ENCODE results near the gene CEBPB. TPM values are rescaled to one million over a fixed set of nuclear protein-coding genes. Genes with fewer than 3 reads are reported as not detected.

Gene CEBPB
- total RNA-seq, 1 donor from 2014 or later: 33.8 TPM

- Histone ChIP-seq H3K27me3 (ENCODE audit: insufficient read depth, low read length) (no peaks in the 10 kb centered on the region), H4K20me1 (ENCODE audit: insufficient read depth, low read length) (no peaks in the 10 kb centered on the region), H3K4me1 (ENCODE audit: insufficient read depth, low read length) (peaks cover 13% of the 10 kb centered on the region), H3K4me3 (ENCODE audit: insufficient read depth, low read depth, low read length) (no peak overlapping the region), H3K36me3 (ENCODE audit: insufficient read depth, low read length) (no peaks in the 10 kb centered on the region), H3K4me2 (ENCODE audit: low read length) (no peak overlapping the region), H2AFZ (ENCODE audit: low read depth, low read length) (no peak overlapping the region), H3K79me2 (ENCODE audit: insufficient read depth, low read length) (no peaks in the 10 kb centered on the region), H3K9me3 (ENCODE audit: insufficient read depth, low read depth, low read length) (no peaks in the 10 kb centered on the region), H3K9ac (ENCODE audit: low read length) (no peak overlapping the region), H3K27ac (ENCODE audit: low read depth, low read length) (no peak overlapping the region)
- H3K27me3 Mint-ChIP-seq (ENCODE audit: low read depth, unreplicated experiment): peaks cover 23% of the 10 kb centered on the region
- no peak overlapping the region for H3K4me3 Mint-ChIP-seq (ENCODE audit: unreplicated experiment)
- no peak for DNase-seq (ENCODE audit: low read depth)
- no peaks in the 10 kb centered on the region for H3K36me3 Mint-ChIP-seq (ENCODE audit: low read depth, unreplicated experiment)
- FAIRE-seq: no peak
- TF ChIP-seq CTCF (IDR thresholded peaks at IDR 0.05; ENCODE audit: insufficient read depth, low read depth, low read length): no peak
- no peak for TF ChIP-seq EZH2 (IDR thresholded peaks at IDR 0.05; ENCODE audit: insufficient read depth, low read length)
- H3K4me1 Mint-ChIP-seq (ENCODE audit: low read depth, unreplicated experiment): no peaks in the 10 kb centered on the region
- H3K9me3 Mint-ChIP-seq (ENCODE audit: unreplicated experiment): peaks cover 5% of the 10 kb centered on the region
- no peak overlapping the region for H3K27ac Mint-ChIP-seq (ENCODE audit: unreplicated experiment)
These were observed 49.5 kb downstream of the CEBPB start for GRCh38 chr20:50240092-50240491.

GRCh38 chr20:50242178-50242514 lies 51.5 kb downstream of the CEBPB start:
- H3K9ac ChIP-seq (ENCODE audit: low read length): peak overlapping the region; percentile 60
- H3K27ac ChIP-seq (ENCODE audit: low read depth, low read length): no peak overlapping the region
- no peaks in the 10 kb centered on the region for H3K27me3 ChIP-seq (ENCODE audit: insufficient read depth, low read length)
- no peaks in the 10 kb centered on the region for H3K36me3 ChIP-seq (ENCODE audit: insufficient read depth, low read length)
- no peak overlapping the region for H3K4me3 ChIP-seq (ENCODE audit: insufficient read depth, low read depth, low read length)
- H3K27me3 Mint-ChIP-seq (ENCODE audit: low read depth, unreplicated experiment): peaks cover 26% of the 10 kb centered on the region
- H2AFZ ChIP-seq (ENCODE audit: low read depth, low read length): no peak overlapping the region
- no peaks in the 10 kb centered on the region for H4K20me1 ChIP-seq (ENCODE audit: insufficient read depth, low read length)
- H3K9me3 ChIP-seq (ENCODE audit: insufficient read depth, low read depth, low read length): no peaks in the 10 kb centered on the region
- no peaks in the 10 kb centered on the region for H3K36me3 Mint-ChIP-seq (ENCODE audit: low read depth, unreplicated experiment)
- no peak for DNase-seq (ENCODE audit: low read depth)
- peaks cover 5% of the 10 kb centered on the region for H3K9me3 Mint-ChIP-seq (ENCODE audit: unreplicated experiment)
- no peak for TF ChIP-seq CTCF (IDR thresholded peaks at IDR 0.05; ENCODE audit: insufficient read depth, low read depth, low read length)
- no peak for TF ChIP-seq EZH2 (IDR thresholded peaks at IDR 0.05; ENCODE audit: insufficient read depth, low read length)
- peaks cover 13% of the 10 kb centered on the region for H3K4me1 ChIP-seq (ENCODE audit: insufficient read depth, low read length)
- H3K27ac Mint-ChIP-seq (ENCODE audit: unreplicated experiment): no peak overlapping the region
- H3K4me3 Mint-ChIP-seq (ENCODE audit: unreplicated experiment): no peak overlapping the region
- no peak for FAIRE-seq
- no peak overlapping the region for H3K4me2 ChIP-seq (ENCODE audit: low read length)
- H3K4me1 Mint-ChIP-seq (ENCODE audit: low read depth, unreplicated experiment): peaks cover 2% of the 10 kb centered on the region
- H3K79me2 ChIP-seq (ENCODE audit: insufficient read depth, low read length): no peaks in the 10 kb centered on the region

Other genes starting within 250 kb of the CEBPB start
- gene SNAI1, start 207.8 kb upstream of the CEBPB start, total RNA-seq: 9.1 and 9.5 TPM in 2 replicates
- 136 and 139 TPM in 2 replicates for gene UBE2V1, start 77.7 kb upstream of the CEBPB start, total RNA-seq
- gene PEDS1, start 37.1 kb upstream of the CEBPB start, total RNA-seq: 41.6 and 44.1 TPM in 2 replicates

Measured in astrocyte (in vitro differentiated cells and primary cell).